ENCODE measurements around the gene DPP10. TPM values are rescaled to one million over a fixed set of nuclear protein-coding genes. Genes with fewer than 3 reads are reported as not detected.

The DPP10 gene
- total RNA-seq, 6 experiments from 2014 or later, result not detected

- Mint-ChIP-seq H3K4me3 (no peak overlapping the region), H3K4me1 (ENCODE audit: low read depth) (no peaks in the 10 kb centered on the region)
These were observed 1424.6 kb downstream of the DPP10 start for GRCh38 chr2:115867024-115867423.

DNA sequence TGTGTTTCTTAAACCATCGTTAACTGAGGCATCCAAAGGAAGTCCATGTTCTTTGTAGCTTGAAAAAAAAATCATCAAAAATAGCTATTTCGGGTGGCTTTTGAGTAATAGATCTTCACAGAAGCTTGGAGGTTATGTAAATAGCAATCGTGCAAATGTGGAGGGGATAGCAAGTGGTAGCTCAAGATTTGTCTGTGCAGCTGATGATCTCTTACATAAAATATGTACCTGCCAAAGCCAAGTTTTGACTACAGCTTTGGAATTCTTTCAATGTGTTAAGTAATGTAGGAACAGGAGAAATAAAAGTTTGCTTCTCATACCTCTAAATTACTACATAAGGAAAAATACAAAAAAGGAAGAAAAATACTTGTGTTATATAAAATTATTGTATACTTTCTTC lies 1432.0 kb downstream of the DPP10 start:
- Mint-ChIP-seq H3K4me1 (ENCODE audit: low read depth) (no peaks in the 10 kb centered on the region), H3K27me3 (ENCODE audit: insufficient read depth) (no peaks in the 10 kb centered on the region; the same call in 1 of the 2 replicates)
- DNase-seq, result no peak

More at GRCh38 chr2:115867024-115867423, 1424.6 kb downstream of the DPP10 start:
- H3K36me3 Mint-ChIP-seq (ENCODE audit: low read depth), result no peaks in the 10 kb centered on the region; the same call in 1 of the 2 replicates
- DNase-seq, result no peak
- no peak overlapping the region for H3K27ac Mint-ChIP-seq
- H3K9me3 Mint-ChIP-seq, result peaks cover 24% of the 10 kb centered on the region
- no peaks in the 10 kb centered on the region for H3K27me3 Mint-ChIP-seq (ENCODE audit: insufficient read depth)
- TF ChIP-seq, protein P1, sequence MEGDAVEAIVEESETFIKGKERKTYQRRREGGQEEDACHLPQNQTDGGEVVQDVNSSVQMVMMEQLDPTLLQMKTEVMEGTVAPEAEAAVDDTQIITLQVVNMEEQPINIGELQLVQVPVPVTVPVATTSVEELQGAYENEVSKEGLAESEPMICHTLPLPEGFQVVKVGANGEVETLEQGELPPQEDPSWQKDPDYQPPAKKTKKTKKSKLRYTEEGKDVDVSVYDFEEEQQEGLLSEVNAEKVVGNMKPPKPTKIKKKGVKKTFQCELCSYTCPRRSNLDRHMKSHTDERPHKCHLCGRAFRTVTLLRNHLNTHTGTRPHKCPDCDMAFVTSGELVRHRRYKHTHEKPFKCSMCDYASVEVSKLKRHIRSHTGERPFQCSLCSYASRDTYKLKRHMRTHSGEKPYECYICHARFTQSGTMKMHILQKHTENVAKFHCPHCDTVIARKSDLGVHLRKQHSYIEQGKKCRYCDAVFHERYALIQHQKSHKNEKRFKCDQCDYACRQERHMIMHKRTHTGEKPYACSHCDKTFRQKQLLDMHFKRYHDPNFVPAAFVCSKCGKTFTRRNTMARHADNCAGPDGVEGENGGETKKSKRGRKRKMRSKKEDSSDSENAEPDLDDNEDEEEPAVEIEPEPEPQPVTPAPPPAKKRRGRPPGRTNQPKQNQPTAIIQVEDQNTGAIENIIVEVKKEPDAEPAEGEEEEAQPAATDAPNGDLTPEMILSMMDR (IDR thresholded peaks at IDR 0.05), result no peak

DNA sequence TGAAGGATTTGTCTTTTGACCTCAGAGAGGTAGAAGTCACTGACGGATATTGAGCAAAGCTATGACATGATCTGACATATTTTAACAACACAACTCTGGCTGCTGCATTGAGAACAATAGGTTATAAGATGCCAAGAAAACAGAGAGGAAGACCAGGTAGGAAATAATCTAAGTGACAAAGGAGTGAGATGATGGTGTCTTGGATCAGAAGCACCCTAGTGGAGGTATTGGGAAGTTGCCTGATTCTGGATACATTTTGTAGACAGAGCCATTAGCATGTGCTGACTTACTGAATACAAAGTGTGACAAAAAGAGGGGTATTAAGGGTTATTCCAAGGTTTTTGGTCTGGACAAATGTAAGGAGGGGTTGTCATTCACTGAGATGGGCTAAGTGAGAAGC lies 1438.1 kb downstream of the DPP10 start:
- H3K27me3 Mint-ChIP-seq (ENCODE audit: insufficient read depth), result no peaks in the 10 kb centered on the region
- H3K9me3 Mint-ChIP-seq, result peaks cover 27% of the 10 kb centered on the region
- TF ChIP-seq, protein P1 (IDR thresholded peaks at IDR 0.05), result no peak
- H3K4me1 Mint-ChIP-seq (ENCODE audit: low read depth), result no peaks in the 10 kb centered on the region
- H3K27ac Mint-ChIP-seq, result no peak overlapping the region
- no peak overlapping the region for H3K4me3 Mint-ChIP-seq
- DNase-seq, result no peak
- H3K36me3 Mint-ChIP-seq (ENCODE audit: low read depth), result no peaks in the 10 kb centered on the region

More for the DNA sequence above, 1432.0 kb downstream of the DPP10 start:
- TF ChIP-seq, protein P1 (IDR thresholded peaks at IDR 0.05), result no peak
- Mint-ChIP-seq H3K36me3 (ENCODE audit: low read depth) (no peaks in the 10 kb centered on the region; the same call in 1 of the 2 replicates), H3K27ac (no peak overlapping the region), H3K9me3 (peaks cover 39% of the 10 kb centered on the region), H3K4me3 (no peak overlapping the region)

- no peak for DNase-seq
- TF ChIP-seq, protein P1 (IDR thresholded peaks at IDR 0.05), result no peak
- Mint-ChIP-seq H3K27me3 (ENCODE audit: insufficient read depth) (no peaks in the 10 kb centered on the region), H3K4me3 (no peak overlapping the region), H3K36me3 (ENCODE audit: low read depth) (no peaks in the 10 kb centered on the region; the same call in 1 of the 2 replicates), H3K4me1 (ENCODE audit: low read depth) (no peaks in the 10 kb centered on the region), H3K9me3 (peaks cover 46% of the 10 kb centered on the region), H3K27ac (no peak overlapping the region)
These were observed 1444.9 kb downstream of the DPP10 start for GRCh38 chr2:115887209-115887776.

Measured in HFFc6 (cell line).